Astrocyte (in vitro differentiated cells and primary cell): Measurements from ENCODE around the gene SPP1. TPM values are rescaled to one million over a fixed set of nuclear protein-coding genes. Genes with fewer than 3 reads are reported as not detected.
A peak's percentile ranks its signal among the peaks of the same experiment; 100 is the strongest.

Experiments used
- DNase-seq: peaks from one replicate; pipeline ENCODE4 v3.0.0-alpha.2; 2010; ENCODE audit warnings: low read depth
- FAIRE-seq: peaks from 2 replicates; lab custom pipeline; 2011; peaks lifted over from hg19 to GRCh38; lab: Jason Lieb, UNC
- H2AFZ ChIP-seq: 2 replicates; pipeline ENCODE4 v1.6.0; 2012; ENCODE audit warnings: low read depth, low read length, inconsistent platforms
- H3K27ac ChIP-seq: 2 replicates; pipeline ENCODE4 v1.5.1; 2011; ENCODE audit warnings: low read depth, low read length, inconsistent platforms
- H3K27me3 ChIP-seq: 2 replicates; pipeline ENCODE4 v1.6.0; 2011; ENCODE audit warnings: low read length, inconsistent platforms; ENCODE audit not compliant: insufficient read depth
- H3K36me3 ChIP-seq: 2 replicates; pipeline ENCODE4 v1.5.1; 2011; ENCODE audit warnings: low read length, inconsistent platforms; ENCODE audit not compliant: insufficient read depth
- H3K4me1 ChIP-seq: 2 replicates; pipeline ENCODE4 v1.5.1; 2011; ENCODE audit warnings: low read length, inconsistent platforms; ENCODE audit not compliant: insufficient read depth
- H3K4me2 ChIP-seq: 2 replicates; pipeline ENCODE4 v1.6.0; 2012; ENCODE audit warnings: low read length, inconsistent platforms
- H3K4me3 ChIP-seq: 2 replicates; pipeline ENCODE4 v1.5.1; 2011; ENCODE audit warnings: low read depth, mild to moderate bottlenecking, low read length, inconsistent platforms; ENCODE audit not compliant: insufficient read depth
- H3K79me2 ChIP-seq: 2 replicates; pipeline ENCODE4 v1.6.0; 2012; ENCODE audit warnings: mild to moderate bottlenecking, low read length, inconsistent platforms; ENCODE audit not compliant: insufficient read depth
- H3K9ac ChIP-seq: 2 replicates; pipeline ENCODE4 v1.6.0; 2012; ENCODE audit warnings: mild to moderate bottlenecking, low read length, inconsistent platforms
- H3K9me3 ChIP-seq: 2 replicates; pipeline ENCODE4 v1.5.1; 2012; ENCODE audit warnings: low read depth, mild to moderate bottlenecking, low read length, inconsistent platforms; ENCODE audit not compliant: insufficient read depth
- H4K20me1 ChIP-seq: 2 replicates; pipeline ENCODE4 v1.6.0; 2012; ENCODE audit warnings: low read length, inconsistent platforms; ENCODE audit not compliant: insufficient read depth
- H3K27ac Mint-ChIP-seq: one replicate; pipeline ENCODE4 v1.8.0; 2021; ENCODE audit warnings: mild to moderate bottlenecking, mixed read lengths; ENCODE audit not compliant: unreplicated experiment
- H3K27me3 Mint-ChIP-seq: one replicate; pipeline ENCODE4 v1.8.0; 2021; ENCODE audit warnings: low read depth, mixed read lengths; ENCODE audit not compliant: unreplicated experiment
- H3K36me3 Mint-ChIP-seq: one replicate; pipeline ENCODE4 v1.8.0; 2021; ENCODE audit warnings: low read depth, mixed read lengths; ENCODE audit not compliant: unreplicated experiment
- H3K4me1 Mint-ChIP-seq: one replicate; pipeline ENCODE4 v1.8.0; 2021; ENCODE audit warnings: low read depth, mixed read lengths; ENCODE audit not compliant: unreplicated experiment
- H3K4me3 Mint-ChIP-seq: one replicate; pipeline ENCODE4 v1.8.0; 2021; ENCODE audit warnings: mild to moderate bottlenecking, moderate library complexity, mixed read lengths; ENCODE audit not compliant: unreplicated experiment
- H3K9me3 Mint-ChIP-seq: one replicate; pipeline ENCODE4 v1.8.0; 2021; ENCODE audit warnings: mild to moderate bottlenecking, mixed read lengths; ENCODE audit not compliant: unreplicated experiment
- CTCF ChIP-seq: IDR thresholded peaks from 2 replicates; pipeline ENCODE4 v1.5.1; 2011; ENCODE audit warnings: low read depth, mild to moderate bottlenecking, inconsistent platforms, low read length, moderate library complexity; ENCODE audit not compliant: insufficient read depth
- EZH2 ChIP-seq: IDR thresholded peaks from 2 replicates; pipeline ENCODE4 v1.6.1; 2012; ENCODE audit warnings: mild to moderate bottlenecking, low read length, inconsistent platforms; ENCODE audit not compliant: insufficient read depth
- total RNA-seq: library from RNA; stranded (reverse); gene quantifications from 2 replicates; pipeline ENCODE4 v1.2.1, GENCODE V29; 2021

Gene SPP1
- total RNA-seq, 1 donor from 2014 or later: 217 TPM

GRCh38 chr4:87931932-87932331, 43.6 kb upstream of the SPP1 start:
- Histone ChIP-seq H3K9ac (no peak overlapping the region), H3K27ac (no peak overlapping the region), H3K9me3 (no peaks in the 10 kb centered on the region), H3K79me2 (no peaks in the 10 kb centered on the region), H3K4me2 (no peak overlapping the region), H3K36me3 (no peaks in the 10 kb centered on the region), H3K27me3 (no peaks in the 10 kb centered on the region), H3K4me3 (no peak overlapping the region), H4K20me1 (no peaks in the 10 kb centered on the region), H2AFZ (no peak overlapping the region), H3K4me1 (no peaks in the 10 kb centered on the region)
- no peak for TF ChIP-seq CTCF
- Mint-ChIP-seq H3K4me1 (no peaks in the 10 kb centered on the region), H3K36me3 (peaks cover 4% of the 10 kb centered on the region), H3K27me3 (no peaks in the 10 kb centered on the region), H3K9me3 (peaks cover 3% of the 10 kb centered on the region), H3K27ac (no peak overlapping the region), H3K4me3 (no peak overlapping the region)
- DNase-seq: no peak
- FAIRE-seq: no peak

- H3K36me3 ChIP-seq: no peaks in the 10 kb centered on the region
- H3K4me2 ChIP-seq: no peak overlapping the region
- no peak for TF ChIP-seq EZH2
- no peak for TF ChIP-seq CTCF
- no peaks in the 10 kb centered on the region for H4K20me1 ChIP-seq
- no peaks in the 10 kb centered on the region for H3K79me2 ChIP-seq
- H2AFZ ChIP-seq: no peak overlapping the region
- H3K9me3 ChIP-seq: no peaks in the 10 kb centered on the region
- no peaks in the 10 kb centered on the region for H3K4me1 ChIP-seq
- Mint-ChIP-seq H3K27me3 (no peaks in the 10 kb centered on the region), H3K4me1 (no peaks in the 10 kb centered on the region), H3K4me3 (no peak overlapping the region), H3K9me3 (peaks cover 3% of the 10 kb centered on the region), H3K36me3 (peaks cover 4% of the 10 kb centered on the region), H3K27ac (no peak overlapping the region)
- H3K27me3 ChIP-seq: no peaks in the 10 kb centered on the region
- no peak overlapping the region for H3K27ac ChIP-seq
- DNase-seq: no peak
- H3K9ac ChIP-seq: no peak overlapping the region
- FAIRE-seq: peak; percentile 23
- no peak overlapping the region for H3K4me3 ChIP-seq
These were observed 42.8 kb upstream of the SPP1 start for GRCh38 chr4:87932718-87933141.

GRCh38 chr4:87933337-87933736, 42.2 kb upstream of the SPP1 start:
- FAIRE-seq: no peak
- Histone ChIP-seq H3K79me2 (no peaks in the 10 kb centered on the region), H4K20me1 (no peaks in the 10 kb centered on the region), H3K9me3 (no peaks in the 10 kb centered on the region), H3K4me2 (no peak overlapping the region), H3K4me3 (no peak overlapping the region), H3K36me3 (no peaks in the 10 kb centered on the region), H3K9ac (no peak overlapping the region), H2AFZ (no peak overlapping the region), H3K27me3 (no peaks in the 10 kb centered on the region), H3K4me1 (no peaks in the 10 kb centered on the region), H3K27ac (no peak overlapping the region)
- peaks cover 4% of the 10 kb centered on the region for H3K36me3 Mint-ChIP-seq
- H3K27me3 Mint-ChIP-seq: no peaks in the 10 kb centered on the region
- H3K4me1 Mint-ChIP-seq: no peaks in the 10 kb centered on the region
- no peak for TF ChIP-seq EZH2
- peak overlapping the region; percentile 44 for H3K27ac Mint-ChIP-seq
- peaks cover 3% of the 10 kb centered on the region for H3K9me3 Mint-ChIP-seq
- no peak for DNase-seq
- no peak overlapping the region for H3K4me3 Mint-ChIP-seq
